Sigmoid colon (tissue), 7 donors: ENCODE results near the gene TMEM132D. TPM values are rescaled to one million over a fixed set of nuclear protein-coding genes. Genes with fewer than 3 reads are reported as not detected.

Experiments used
- DNase-seq: peaks from one replicate; pipeline ENCODE4 v3.0.0-alpha.2; 2019
- H3K27ac ChIP-seq, 4 donors: fragments of 200-600 bp; sonication (generic); one replicate each; pipeline ENCODE4 v1.5.1; 2016 to 2019; ENCODE audit warnings: mild to moderate bottlenecking in 1 of 4
- H3K27me3 ChIP-seq, 3 donors: fragments of 200-600 bp; sonication (generic); one replicate each; pipeline ENCODE4 v1.5.1; 2019; ENCODE audit warnings: mild to moderate bottlenecking in 1 of 3
- H3K36me3 ChIP-seq, 4 donors: fragments of 200-600 bp; sonication (generic); one replicate each; pipeline ENCODE4 v1.5.1; 2016 to 2019
- H3K4me1 ChIP-seq, 4 donors: fragments of 200-600 bp; sonication (generic); one replicate each; pipeline ENCODE4 v1.5.1; 2017 to 2019
- H3K4me3 ChIP-seq, 4 donors: fragments of 200-600 bp; sonication (generic); one replicate each; pipeline ENCODE4 v1.5.1; 2017 to 2019; ENCODE audit warnings: mild to moderate bottlenecking in 2 of 4, moderate library complexity in 1 of 4
- H3K9me3 ChIP-seq, 4 donors: fragments of 200-600 bp in 3 of 4; sonication (generic) in 3 of 4; one replicate each; pipeline versions ENCODE4 v1.5.1 to v1.6.1; 2013 to 2019
- CTCF ChIP-seq, 4 experiments: fragments of 450-650 bp in 3 of 4; fragments of 200-600 bp in 1 of 4; IDR thresholded peaks; one replicate each; pipeline ENCODE4 v1.5.1; 2016 to 2019; ENCODE audit warnings: antibody characterized with exemption in 4 of 4, mild to moderate bottlenecking in 3 of 4, moderate library complexity in 2 of 4
- EP300 ChIP-seq, 4 donors: sonication (generic); formaldehyde crosslinking; IDR thresholded peaks; one replicate each; pipeline ENCODE4 v1.6.1; 2017; ENCODE audit warnings: antibody characterized with exemption in 4 of 4
- POLR2A ChIP-seq, 2 donors: fragments of 450-650 bp; IDR thresholded peaks; one replicate each; pipeline ENCODE4 v1.6.1; 2016; ENCODE audit warnings: antibody characterized with exemption in 2 of 2, mild to moderate bottlenecking in 2 of 2, moderate library complexity in 2 of 2
- POLR2AphosphoS5 ChIP-seq, 4 donors: sonication (generic); formaldehyde crosslinking; IDR thresholded peaks; one replicate each; pipeline ENCODE4 v1.6.1; 2017; ENCODE audit warnings: antibody characterized with exemption in 4 of 4
- WGBS, 2 donors: extraction: QIAGEN DNeasy Blood & Tissue Kit; methylation state at CpG; one replicate each; pipeline ENCODE4 v1.1.7; 2013; 5-methylcytosine and 5-hydroxymethylcytosine counted together
- intact Hi-C: fragments of 100-400 bp; cut with DNase I; formaldehyde crosslinking; loops from one replicate; pipeline ENCODE4 v1.15.1; 2023
- polyA plus RNA-seq, 3 donors: library from polyadenylated mRNA; stranded (reverse); fragments of 200-250 nt; gene quantifications; one replicate each; pipeline ENCODE4 v1.2.3, GENCODE V29; 2013
- total RNA-seq, 4 donors: library from RNA; depleted of rRNA; stranded (reverse); fragments of >200 nt; gene quantifications; one replicate each; pipeline ENCODE4 v1.1.0, GENCODE V29; 2016
- donor health status: healthy with polysubstance abuse.
- donor health status: Bipolar disorder and iron deficiency.
- donor health status: healthy.

TMEM132D gene
- total and polyA plus RNA-seq, 7 donors = under 0.01 to 0.03 (median under 0.01) TPM; not detected in 3

- TF ChIP-seq POLR2AphosphoS5 (IDR thresholded peaks at IDR 0.05) (no peak), CTCF (IDR thresholded peaks at IDR 0.05) (no peak), POLR2A (IDR thresholded peaks at IDR 0.05) (no peak)
- Histone ChIP-seq H3K27ac (no peak overlapping the region), H3K27me3 (no peaks in the 10 kb centered on the region), H3K9me3 (peaks cover 0 to 6% (median 0%) of the 10 kb centered on the region in 4 donors), H3K4me1 (no peaks in the 10 kb centered on the region), H3K36me3 (no peaks in the 10 kb centered on the region), H3K4me3 (no peak overlapping the region)
- WGBS, 2 donors = 82 to 83% methylated on average over 5 of the region's 5 CpGs
- intact Hi-C loops = no loop called here
- no peak for DNase-seq
Observed at GRCh38 chr12:129615001-129615400, 288.8 kb downstream of the TMEM132D start.

GRCh38 chr12:129614221-129614885 lies 289.5 kb downstream of the TMEM132D start:
- WGBS, 2 donors = 53 to 61% methylated on average over 9 of the region's 9 CpGs
- Histone ChIP-seq H3K9me3 (peaks cover 0 to 8% (median 0%) of the 10 kb centered on the region in 4 donors), H3K4me1 (no peaks in the 10 kb centered on the region), H3K27ac (no peak overlapping the region), H3K36me3 (no peaks in the 10 kb centered on the region), H3K4me3 (no peak overlapping the region), H3K27me3 (no peaks in the 10 kb centered on the region)
- TF ChIP-seq CTCF (IDR thresholded peaks at IDR 0.05) (no peak), POLR2AphosphoS5 (IDR thresholded peaks at IDR 0.05) (no peak), EP300 (IDR thresholded peaks at IDR 0.05) (no peak), POLR2A (IDR thresholded peaks at IDR 0.05) (no peak)
- intact Hi-C loops = no loop called here
- DNase-seq = no peak

- Histone ChIP-seq H3K4me3 (no peak overlapping the region), H3K27ac (no peak overlapping the region), H3K36me3 (no peaks in the 10 kb centered on the region), H3K4me1 (no peaks in the 10 kb centered on the region), H3K9me3 (peaks cover 0 to 8% (median 0%) of the 10 kb centered on the region in 4 donors), H3K27me3 (no peaks in the 10 kb centered on the region)
- WGBS, 2 donors = 72 to 75% methylated on average over 9 of the region's 9 CpGs
- TF ChIP-seq CTCF (IDR thresholded peaks at IDR 0.05) (no peak), POLR2AphosphoS5 (IDR thresholded peaks at IDR 0.05) (no peak), POLR2A (IDR thresholded peaks at IDR 0.05) (no peak), EP300 (IDR thresholded peaks at IDR 0.05) (no peak)
- no peak for DNase-seq
- intact Hi-C loops = no loop called here
Observed at GRCh38 chr12:129613314-129613713, 290.5 kb downstream of the TMEM132D start.

- TF ChIP-seq POLR2AphosphoS5 (IDR thresholded peaks at IDR 0.05) (no peak), EP300 (IDR thresholded peaks at IDR 0.05) (no peak), CTCF (IDR thresholded peaks at IDR 0.05) (no peak), POLR2A (IDR thresholded peaks at IDR 0.05) (no peak)
- H3K9me3 ChIP-seq = peaks cover 0 to 3% (median 0%) of the 10 kb centered on the region in 4 donors
- no peaks in the 10 kb centered on the region for H3K36me3 ChIP-seq
- H3K4me3 ChIP-seq = no peak overlapping the region
- WGBS, 2 donors = 40 to 63% methylated on average over 5 of the region's 5 CpGs
- DNase-seq = no peak
- no peaks in the 10 kb centered on the region for H3K27me3 ChIP-seq
- no peak overlapping the region for H3K27ac ChIP-seq
- intact Hi-C loops = no loop called here
- no peaks in the 10 kb centered on the region for H3K4me1 ChIP-seq
Observed at GRCh38 chr12:129610601-129611120, 293.2 kb downstream of the TMEM132D start.
